Measurements from ENCODE around the gene OGFR.

- TF ChIP-seq CTCF (IDR thresholded peaks at IDR 0.05) (no peak), POLR2A (IDR thresholded peaks at IDR 0.05) (no peak)
Observed at GRCh38 chr20:62786157-62786556, 18.5 kb upstream of the OGFR start.

Measured in adrenal gland (tissue), 5 donors.